ENCODE data around the gene RRP1. TPM values are rescaled to one million over a fixed set of nuclear protein-coding genes. Genes with fewer than 3 reads are reported as not detected.
A peak's percentile ranks its signal among the peaks of the same experiment; 100 is the strongest.

The RRP1 gene
- total RNA-seq, 2 experiments from 2014 or later, result 32.8 to 34.4 TPM

DNA sequence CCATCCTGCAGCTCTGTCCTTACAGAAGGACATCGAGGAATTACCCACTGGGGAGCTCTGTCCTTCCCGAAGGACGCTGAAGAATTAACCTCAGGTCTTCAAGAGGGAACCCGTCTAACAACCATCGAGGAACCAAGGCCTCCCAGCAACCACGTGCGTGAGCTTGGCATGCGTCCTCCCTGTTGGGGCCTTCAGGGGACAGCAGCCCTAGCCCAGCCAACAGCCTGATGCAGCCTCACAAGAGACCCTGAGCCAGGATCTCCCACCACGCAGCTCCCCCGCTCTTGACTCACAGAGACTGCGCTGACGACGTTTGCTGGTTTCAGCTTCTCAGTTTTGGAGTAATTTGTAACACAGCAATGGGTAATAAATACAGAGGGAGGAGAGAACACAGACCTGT lies 56.0 kb downstream of the RRP1 start:
- no peak for ATAC-seq
- H3K36me3 Mint-ChIP-seq (ENCODE audit: low read depth), result no peaks in the 10 kb centered on the region
- no peaks in the 10 kb centered on the region for H3K27me3 Mint-ChIP-seq (ENCODE audit: low read depth)
- no peak for DNase-seq
- ChIA-PET POLR2A (no interaction called here), CTCF (interaction anchor here (1.8 kb wide), 1 partner anchor 20 kb away, joined by 4 read pairs; no protein-coding TSS in a partner anchor)
- H3K4me1 Mint-ChIP-seq (ENCODE audit: low read depth), result peaks cover 11% of the 10 kb centered on the region
- H3K4me3 Mint-ChIP-seq, result no peak overlapping the region
- H3K27ac Mint-ChIP-seq, result no peak overlapping the region
- peaks cover 9% of the 10 kb centered on the region for H3K9me3 Mint-ChIP-seq (ENCODE audit: insufficient read depth)

DNA sequence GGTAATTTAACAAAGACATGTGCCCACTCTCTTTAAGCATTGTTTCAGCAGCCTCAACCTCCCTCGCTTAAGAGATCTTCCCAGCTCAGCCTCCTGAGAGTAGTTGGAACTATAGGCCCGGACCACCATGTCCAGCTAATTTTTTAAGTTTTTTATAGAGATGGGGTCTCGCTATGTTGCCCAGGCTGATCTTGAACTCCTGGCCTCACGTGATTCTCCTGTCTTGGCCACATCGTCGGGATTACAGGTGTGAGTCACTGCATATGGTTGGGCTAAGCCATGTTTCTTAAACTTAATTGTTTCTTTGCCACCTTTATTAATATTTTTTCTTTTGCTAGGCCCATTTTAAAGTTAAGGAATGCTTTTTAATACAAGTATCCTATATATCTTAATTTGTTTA lies 57.1 kb downstream of the RRP1 start:
- CTCF ChIA-PET, result interaction anchor here (1.8 kb wide), 1 partner anchor 21 kb away, joined by 4 read pairs; no protein-coding TSS in a partner anchor
- peaks cover 12% of the 10 kb centered on the region for H3K9me3 Mint-ChIP-seq (ENCODE audit: insufficient read depth)
- POLR2A ChIA-PET, result interaction anchor here (0.7 kb wide), 1 partner anchor 16 kb away, joined by 3 read pairs; no protein-coding TSS in a partner anchor
- H3K27me3 Mint-ChIP-seq (ENCODE audit: low read depth), result no peaks in the 10 kb centered on the region
- H3K4me1 Mint-ChIP-seq (ENCODE audit: low read depth), result peaks cover 13% of the 10 kb centered on the region
- ATAC-seq, result no peak
- H3K36me3 Mint-ChIP-seq (ENCODE audit: low read depth), result no peaks in the 10 kb centered on the region
- no peak overlapping the region for H3K27ac Mint-ChIP-seq
- H3K4me3 Mint-ChIP-seq, result no peak overlapping the region
- no peak for DNase-seq

DNA sequence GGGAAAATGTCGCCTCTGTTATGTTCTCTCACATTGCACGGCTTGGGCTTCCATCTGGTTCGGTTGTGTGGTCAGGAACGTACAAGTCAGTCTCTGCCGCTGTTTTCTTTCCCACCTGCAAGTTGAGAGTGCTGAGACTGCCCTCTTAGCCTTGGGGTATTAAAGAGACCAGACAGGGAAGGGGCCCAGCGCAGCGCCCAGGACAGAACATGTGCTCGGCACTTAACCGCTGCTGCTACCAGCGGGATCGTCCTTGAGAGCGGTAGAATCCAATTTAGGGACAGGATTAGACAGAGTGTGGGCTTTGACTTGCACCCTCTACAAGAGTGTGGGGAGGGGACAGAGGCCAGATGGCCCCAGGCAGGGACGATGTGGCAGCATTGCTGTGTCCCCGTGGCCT lies 57.9 kb downstream of the RRP1 start:
- no peak for DNase-seq
- H3K27ac Mint-ChIP-seq, result no peak overlapping the region
- no peaks in the 10 kb centered on the region for H3K36me3 Mint-ChIP-seq (ENCODE audit: low read depth)
- peaks cover 12% of the 10 kb centered on the region for H3K9me3 Mint-ChIP-seq (ENCODE audit: insufficient read depth)
- no peak for ATAC-seq
- CTCF ChIA-PET, result no interaction called here
- no peaks in the 10 kb centered on the region for H3K27me3 Mint-ChIP-seq (ENCODE audit: low read depth)
- POLR2A ChIA-PET, result no interaction called here
- H3K4me1 Mint-ChIP-seq (ENCODE audit: low read depth), result peaks cover 13% of the 10 kb centered on the region
- H3K4me3 Mint-ChIP-seq, result no peak overlapping the region

DNA sequence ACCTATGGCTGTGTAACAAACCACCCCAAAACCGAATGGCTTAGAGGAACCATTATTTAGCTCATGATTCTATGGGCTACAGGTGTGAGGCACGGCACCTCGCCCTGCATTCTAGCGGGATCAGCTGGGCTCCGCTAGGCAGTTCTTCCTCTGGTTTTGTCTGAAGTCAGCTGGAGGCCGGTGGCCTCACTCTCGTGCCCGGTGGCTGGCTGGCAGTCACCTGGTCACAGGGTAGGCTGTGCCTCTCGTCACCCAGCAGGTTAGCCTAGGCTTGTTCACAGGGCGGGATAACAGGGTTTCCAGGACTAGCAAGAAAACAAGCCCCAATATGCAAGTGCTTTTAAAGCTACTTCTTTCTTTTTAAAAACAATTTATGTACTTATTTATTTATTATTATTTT lies 59.4 kb downstream of the RRP1 start:
- H3K36me3 Mint-ChIP-seq (ENCODE audit: low read depth), result peaks cover 6% of the 10 kb centered on the region
- DNase-seq (no peak), ATAC-seq (no peak)
- H3K4me3 Mint-ChIP-seq, result no peak overlapping the region
- H3K4me1 Mint-ChIP-seq (ENCODE audit: low read depth), result peaks cover 10% of the 10 kb centered on the region
- peaks cover 10% of the 10 kb centered on the region for H3K9me3 Mint-ChIP-seq (ENCODE audit: insufficient read depth)
- CTCF ChIA-PET, result no interaction called here
- POLR2A ChIA-PET, result no interaction called here
- H3K27ac Mint-ChIP-seq, result no peak overlapping the region
- H3K27me3 Mint-ChIP-seq (ENCODE audit: low read depth), result no peaks in the 10 kb centered on the region

DNA sequence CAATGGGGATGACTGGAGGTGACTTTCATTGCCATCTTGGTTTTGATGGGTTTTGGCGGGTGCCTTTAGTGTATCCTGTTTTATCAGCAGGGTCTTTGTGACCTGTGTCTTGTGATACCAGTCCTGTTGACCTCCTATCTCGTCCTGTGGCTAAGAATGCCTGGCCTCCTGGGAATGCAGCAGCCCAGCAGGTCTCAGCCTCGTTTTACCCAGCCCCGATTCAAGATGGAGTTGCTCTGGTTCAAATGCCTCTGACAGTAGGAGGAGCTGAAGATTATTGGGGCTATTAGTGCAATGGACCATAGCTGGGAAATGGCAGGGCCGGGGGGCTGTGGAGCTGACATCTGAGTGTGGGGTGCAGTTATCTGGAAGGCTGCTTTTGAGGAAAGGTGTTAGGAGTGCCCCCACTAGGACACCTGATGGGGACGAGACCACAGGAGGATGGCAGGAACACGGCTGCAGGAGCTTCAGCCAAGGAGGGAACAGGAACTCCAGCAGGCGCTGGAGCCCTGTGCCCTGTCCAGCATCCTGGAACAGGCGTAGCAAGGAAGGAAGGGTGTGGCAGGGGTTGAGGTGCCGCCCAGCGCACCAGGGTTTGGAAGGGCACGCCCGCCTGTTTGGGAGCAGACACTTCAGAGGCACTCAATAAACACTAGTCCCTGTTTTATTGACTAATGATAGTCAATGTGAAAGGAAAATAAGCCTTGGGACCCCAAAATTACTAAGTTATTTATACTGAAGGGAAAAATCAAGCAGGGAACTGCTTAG lies 60.3 kb downstream of the RRP1 start:
- DNase-seq (no peak), ATAC-seq (no peak)
- H3K27me3 Mint-ChIP-seq (ENCODE audit: low read depth), result no peaks in the 10 kb centered on the region
- no peak overlapping the region for H3K4me3 Mint-ChIP-seq
- H3K4me1 Mint-ChIP-seq (ENCODE audit: low read depth), result peaks cover 18% of the 10 kb centered on the region
- H3K27ac Mint-ChIP-seq, result peak overlapping the region; percentile 60
- ChIA-PET POLR2A (no interaction called here), CTCF (interaction anchor here (1.1 kb wide), 1 partner anchor 39 kb away, joined by 3 read pairs; no protein-coding TSS in a partner anchor)
- peaks cover 6% of the 10 kb centered on the region for H3K36me3 Mint-ChIP-seq (ENCODE audit: low read depth)
- peaks cover 4% of the 10 kb centered on the region for H3K9me3 Mint-ChIP-seq (ENCODE audit: insufficient read depth)

DNA sequence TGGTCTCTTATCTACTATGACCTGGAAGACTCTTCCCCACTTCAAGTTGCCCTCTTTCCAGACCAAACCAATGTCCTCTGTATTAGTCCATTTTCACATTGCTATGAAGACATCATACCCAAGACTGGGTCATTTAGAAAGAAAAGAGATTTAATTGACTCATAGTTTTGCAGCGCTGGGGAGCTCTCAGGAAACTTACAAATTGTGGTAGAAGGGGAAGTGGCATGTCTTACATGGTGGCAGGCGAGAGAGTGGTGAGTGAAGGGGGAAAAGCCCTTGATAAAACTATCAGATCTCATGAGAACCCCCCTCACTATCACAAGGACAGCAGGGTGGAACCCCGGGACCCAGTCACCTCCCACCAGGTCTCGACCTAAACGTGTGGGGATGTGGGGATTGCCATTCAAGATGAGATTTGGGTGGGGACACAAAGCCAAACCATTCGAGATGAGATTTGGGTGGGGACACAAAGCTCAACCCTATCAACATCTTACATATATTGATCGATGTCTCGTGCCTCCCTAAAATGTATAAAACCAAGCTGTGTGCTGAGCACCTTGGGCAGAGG lies 61.4 kb downstream of the RRP1 start:
- Mint-ChIP-seq H3K27ac (no peak overlapping the region), H3K27me3 (ENCODE audit: low read depth) (no peaks in the 10 kb centered on the region), H3K9me3 (ENCODE audit: insufficient read depth) (peaks cover 3% of the 10 kb centered on the region), H3K4me3 (no peak overlapping the region), H3K4me1 (ENCODE audit: low read depth) (peaks cover 29% of the 10 kb centered on the region), H3K36me3 (ENCODE audit: low read depth) (peaks cover 6% of the 10 kb centered on the region)
- DNase-seq, result no peak
- CTCF ChIA-PET, result interaction anchor here (1.1 kb wide), 1 partner anchor 40 kb away, joined by 3 read pairs; no protein-coding TSS in a partner anchor
- POLR2A ChIA-PET, result no interaction called here
- ATAC-seq, result no peak

DNA sequence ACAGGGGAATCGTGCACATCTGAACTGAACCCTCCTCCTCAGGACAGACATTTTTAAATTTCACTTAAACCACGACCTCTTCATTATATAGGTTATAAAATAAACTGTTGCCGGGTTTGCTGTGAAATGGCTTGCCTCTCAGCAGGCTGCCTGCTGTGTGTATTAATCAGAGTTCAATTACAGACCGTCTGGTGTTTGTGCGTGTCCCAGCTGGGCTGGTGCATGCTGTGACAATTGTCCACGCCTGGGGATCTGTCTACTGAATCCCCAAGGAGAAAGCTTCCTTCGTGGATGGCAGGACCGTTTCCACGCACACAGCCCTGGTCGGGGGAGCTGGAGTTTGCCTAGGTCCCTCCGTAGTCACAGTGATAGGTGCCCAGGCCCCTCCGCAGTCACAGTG lies 62.2 kb downstream of the RRP1 start:
- peaks cover 33% of the 10 kb centered on the region for H3K4me1 Mint-ChIP-seq (ENCODE audit: low read depth)
- H3K9me3 Mint-ChIP-seq (ENCODE audit: insufficient read depth), result peaks cover 3% of the 10 kb centered on the region
- H3K36me3 Mint-ChIP-seq (ENCODE audit: low read depth), result peaks cover 6% of the 10 kb centered on the region
- ChIA-PET POLR2A (no interaction called here), CTCF (no interaction called here)
- H3K27me3 Mint-ChIP-seq (ENCODE audit: low read depth), result no peaks in the 10 kb centered on the region
- H3K4me3 Mint-ChIP-seq, result no peak overlapping the region
- DNase-seq (no peak), ATAC-seq (no peak)
- H3K27ac Mint-ChIP-seq, result no peak overlapping the region

DNA sequence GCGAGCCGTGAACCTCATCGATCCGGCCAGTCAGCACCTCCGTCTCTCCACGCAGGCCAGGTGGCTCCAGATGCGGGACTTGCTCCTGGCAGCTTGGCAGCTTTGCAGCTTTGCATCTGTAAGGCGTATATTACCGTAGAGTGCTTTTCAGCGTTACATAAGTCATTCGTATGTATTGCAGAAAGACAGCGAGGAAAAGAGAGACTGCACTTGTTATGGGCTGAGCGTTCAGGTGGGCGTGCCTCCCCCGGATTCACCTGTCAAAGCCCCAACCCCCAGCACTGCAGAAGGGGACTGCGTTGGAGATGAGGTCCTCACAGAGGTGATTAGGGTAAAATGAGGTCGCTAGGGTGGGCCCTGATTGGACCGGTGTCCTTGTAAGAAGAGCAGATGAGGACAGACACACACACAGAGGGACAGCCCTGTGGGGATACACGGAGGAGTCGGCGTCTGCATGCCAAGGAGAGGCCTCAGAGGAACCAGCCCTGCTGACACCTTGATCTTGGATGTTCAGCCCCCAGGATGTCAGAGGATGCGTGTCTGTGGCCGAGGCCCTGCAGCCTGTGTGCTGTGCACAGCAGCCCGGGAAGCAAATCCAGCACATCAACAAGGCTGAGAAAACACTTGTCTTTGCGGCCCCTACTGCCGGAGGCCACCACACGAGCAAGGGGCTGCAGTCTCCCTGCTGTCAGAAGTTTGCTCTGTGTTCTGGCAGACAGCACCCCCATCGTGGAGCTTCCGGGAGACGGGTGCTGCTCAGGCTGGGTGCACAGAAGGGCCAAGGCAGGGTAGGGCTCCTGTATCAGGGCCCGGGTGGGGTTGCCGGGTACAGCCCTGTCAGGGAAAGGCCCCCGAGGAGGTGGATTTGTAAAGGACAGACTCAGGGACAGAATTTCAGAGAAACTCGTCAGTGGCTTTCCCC lies 64.7 kb downstream of the RRP1 start:
- peaks cover 6% of the 10 kb centered on the region for H3K36me3 Mint-ChIP-seq (ENCODE audit: low read depth)
- DNase-seq, result no peak
- no peaks in the 10 kb centered on the region for H3K27me3 Mint-ChIP-seq (ENCODE audit: low read depth)
- H3K4me1 Mint-ChIP-seq (ENCODE audit: low read depth), result peaks cover 43% of the 10 kb centered on the region
- peak overlapping the region; percentile 68 for H3K4me3 Mint-ChIP-seq
- peaks cover 3% of the 10 kb centered on the region for H3K9me3 Mint-ChIP-seq (ENCODE audit: insufficient read depth)
- ChIA-PET POLR2A (interaction anchor here (0.6 kb wide), 1 partner anchor 59 kb away, joined by 3 read pairs; no protein-coding TSS in a partner anchor), CTCF (interaction anchor here (1.2 kb wide), 1 partner anchor 10 kb away, joined by 3 read pairs; no protein-coding TSS in a partner anchor)
- H3K27ac Mint-ChIP-seq, result peak overlapping the region; percentile 95
- ATAC-seq, result peak; percentile 2

Other genes with a start within 250 kb of the RRP1 start
- gene HSF2BP, start 130.1 kb upstream of the RRP1 start, total RNA-seq, result under 1 TPM; 0.18 to 0.24 TPM
- 10 to 100 TPM; 57.5 to 58.3 TPM for gene RRP1B, start 130.0 kb upstream of the RRP1 start, total RNA-seq
- gene PDXK, start 70.4 kb upstream of the RRP1 start, total RNA-seq, result 100 to 1,000 TPM in 1 of 2 experiments, 10 to 100 TPM in 1; 94.5 to 100 TPM
- gene CSTB, start 13.3 kb upstream of the RRP1 start, total RNA-seq, result 10 to 100 TPM; 50.2 to 54.4 TPM
- gene AGPAT3, start 75.6 kb downstream of the RRP1 start, total RNA-seq, result 10 to 100 TPM; 70.4 to 72.5 TPM
- gene TRAPPC10, start 222.7 kb downstream of the RRP1 start, total RNA-seq, result 10 to 100 TPM; 72.2 to 82.7 TPM

Measured in activated CD8-positive, alpha-beta T cell treated with anti-CD3 and anti-CD28 coated beads, Interleukin-2, amount 10 ng/mL, durations not matched to agents 7 days and 5 days (primary cell).